Forelimb muscle (tissue), 1 donor: Measurements from ENCODE around the gene TMTC2. TPM values are rescaled to one million over a fixed set of nuclear protein-coding genes. Genes with fewer than 3 reads are reported as not detected.

Source experiments
- DNase-seq: peaks from one replicate; pipeline ENCODE4 v3.0.0-alpha.2; 2013; ENCODE audit warnings: low read depth
- polyA plus RNA-seq: library from polyadenylated mRNA; unstranded; fragments of 120-200 nt; gene quantifications from one replicate; pipeline ENCODE4 v1.2.1, GENCODE V29; 2013; ENCODE audit not compliant: insufficient read length

Gene TMTC2
- polyA plus RNA-seq, 1 donor: 13.0 TPM

GRCh38 chr12:82682326-82682725 is 4.4 kb upstream of the TMTC2 start:
- no peak for DNase-seq

GRCh38 chr12:82682851-82683261 is 3.9 kb upstream of the TMTC2 start:
- no peak for DNase-seq

- peak; percentile 85 for DNase-seq
Measured at GRCh38 chr12:82685790-82686167, 927 bp upstream of the TMTC2 start.

GRCh38 chr12:82687021-82688011 is 610 bp downstream of the TMTC2 start:
- DNase-seq: no peak

GRCh38 chr12:82688035-82688501 is 1.4 kb downstream of the TMTC2 start:
- DNase-seq: no peak

GRCh38 chr12:82688596-82688995 is 1.9 kb downstream of the TMTC2 start:
- no peak for DNase-seq

GRCh38 chr12:82690006-82690405 is 3.3 kb downstream of the TMTC2 start:
- DNase-seq: no peak

- DNase-seq: no peak
Measured at GRCh38 chr12:82691513-82691912, 4.8 kb downstream of the TMTC2 start.

- DNase-seq: no peak
Measured at GRCh38 chr12:82694276-82694675, 7.6 kb downstream of the TMTC2 start.

GRCh38 chr12:82694970-82695369 is 8.3 kb downstream of the TMTC2 start:
- DNase-seq: no peak

- DNase-seq: no peak
Measured at GRCh38 chr12:82695531-82695930, 8.8 kb downstream of the TMTC2 start.

GRCh38 chr12:82696543-82696942 is 9.8 kb downstream of the TMTC2 start:
- no peak for DNase-seq

GRCh38 chr12:82698708-82699564 is 12.2 kb downstream of the TMTC2 start:
- no peak for DNase-seq

- DNase-seq: no peak
Measured at GRCh38 chr12:82705774-82706173, 19.1 kb downstream of the TMTC2 start.

GRCh38 chr12:82708061-82708879 is 21.6 kb downstream of the TMTC2 start:
- DNase-seq: no peak

- no peak for DNase-seq
Measured at GRCh38 chr12:82709794-82710355, 23.2 kb downstream of the TMTC2 start.

- DNase-seq: no peak
Measured at GRCh38 chr12:82710741-82711140, 24.0 kb downstream of the TMTC2 start.

- no peak for DNase-seq
Measured at GRCh38 chr12:82714427-82714826, 27.7 kb downstream of the TMTC2 start.

- no peak for DNase-seq
Measured at GRCh38 chr12:82721726-82722125, 35.0 kb downstream of the TMTC2 start.

GRCh38 chr12:82723093-82723492 is 36.4 kb downstream of the TMTC2 start:
- no peak for DNase-seq

GRCh38 chr12:82723891-82724290 is 37.2 kb downstream of the TMTC2 start:
- DNase-seq: no peak
